A673 (cell line): ENCODE measurements around the gene CXADR. TPM values are rescaled to one million over a fixed set of nuclear protein-coding genes. Genes with fewer than 3 reads are reported as not detected.

Source experiments
- BruUV-seq: library from RNA; stranded (reverse); fragments of 400-500 nt; replicated peaks from 2 replicates; lab custom pipeline; 2021; lab: Mats Ljungman, UMichigan
- CTCF ChIA-PET: fragments of 300-600 bp; sonication (Branson Sonifier 250); formaldehyde crosslinking; loops from one replicate; lab custom pipeline; 2022; ENCODE audit warnings: antibody characterized with exemption; lab: Charles Lee
- POLR2A ChIA-PET: fragments of 300-600 bp; sonication (Branson Sonifier 250); formaldehyde crosslinking; loops from one replicate; lab custom pipeline; 2022; ENCODE audit warnings: antibody characterized with exemption; ENCODE audit not compliant: low non-redundant PET; lab: Charles Lee
- DNase-seq: peaks from one replicate; pipeline ENCODE4 v3.0.0-alpha.2; 2015; ENCODE audit warnings: low spot score
- H3K27ac ChIP-seq: fragments of 200-600 bp; sonication (generic); 2 replicates; pipeline ENCODE4 v1.5.1; 2016; ENCODE audit warnings: mixed run types, low read depth, mild to moderate bottlenecking, mixed read lengths, antibody characterized with exemption, low read length; ENCODE audit not compliant: poor library complexity, severe bottlenecking
- H3K27me3 ChIP-seq: fragments of 200-600 bp; sonication (generic); replicated peaks from 2 replicates; pipeline ENCODE4 v1.6.1; 2017; ENCODE audit warnings: mixed run types, low read depth, mild to moderate bottlenecking, mixed read lengths, antibody characterized with exemption, low read length; ENCODE audit not compliant: insufficient read depth, poor library complexity
- H3K36me3 ChIP-seq: fragments of 200-600 bp; sonication (generic); 2 replicates; pipeline ENCODE4 v1.6.1; 2016; ENCODE audit warnings: mixed run types, mild to moderate bottlenecking, mixed read lengths, antibody characterized with exemption, low read length; ENCODE audit not compliant: insufficient read depth, poor library complexity, severe bottlenecking
- H3K4me1 ChIP-seq: fragments of 200-600 bp; sonication (generic); 2 replicates; pipeline ENCODE4 v1.6.1; 2017; ENCODE audit warnings: mixed run types, mild to moderate bottlenecking, mixed read lengths, antibody characterized with exemption, low read length; ENCODE audit not compliant: insufficient read depth, poor library complexity, severe bottlenecking
- H3K4me3 ChIP-seq: fragments of 200-600 bp; sonication (generic); 2 replicates; pipeline ENCODE4 v1.5.1; 2016; ENCODE audit warnings: low read depth, mixed run types, mild to moderate bottlenecking, mixed read lengths, low read length; ENCODE audit not compliant: poor library complexity, severe bottlenecking
- H3K9me3 ChIP-seq: fragments of 200-600 bp; sonication (generic); 2 replicates; pipeline ENCODE4 v1.6.1; 2016; ENCODE audit warnings: mixed run types, low read depth, mild to moderate bottlenecking, mixed read lengths, antibody characterized with exemption, low read length; ENCODE audit not compliant: poor library complexity, severe bottlenecking
- EZH2 ChIP-seq: fragments of 200-600 bp; sonication (generic); IDR thresholded peaks from 2 replicates; pipeline ENCODE4 v1.6.1; 2017; ENCODE audit warnings: borderline replicate concordance, low read depth, mild to moderate bottlenecking, mixed read lengths, antibody characterized with exemption, low read length; ENCODE audit not compliant: poor library complexity, severe bottlenecking
- intact Hi-C: fragments of 100-400 bp; cut with micrococcal nuclease; formaldehyde crosslinking; loops from one replicate; pipeline ENCODE4 v1.10.0; 2022; ENCODE audit not compliant: unreplicated experiment
- total RNA-seq: library from RNA; stranded (reverse); gene quantifications from 2 replicates; pipeline ENCODE4 v1.2.3, GENCODE V29; 2021
- TF ChIP-seq, protein P1 (sequence below): fragments of 300-800, 200-600 bp; sonication (generic); conservative IDR thresholded peaks from 2 replicates; pipeline ENCODE4 v1.5.1; 2017; ENCODE audit warnings: low read depth, mild to moderate bottlenecking, antibody characterized with exemption, low read length, moderate library complexity, mixed read lengths

CXADR gene
- total RNA-seq, 1 experiment from 2014 or later, result 17.7 TPM

DNA sequence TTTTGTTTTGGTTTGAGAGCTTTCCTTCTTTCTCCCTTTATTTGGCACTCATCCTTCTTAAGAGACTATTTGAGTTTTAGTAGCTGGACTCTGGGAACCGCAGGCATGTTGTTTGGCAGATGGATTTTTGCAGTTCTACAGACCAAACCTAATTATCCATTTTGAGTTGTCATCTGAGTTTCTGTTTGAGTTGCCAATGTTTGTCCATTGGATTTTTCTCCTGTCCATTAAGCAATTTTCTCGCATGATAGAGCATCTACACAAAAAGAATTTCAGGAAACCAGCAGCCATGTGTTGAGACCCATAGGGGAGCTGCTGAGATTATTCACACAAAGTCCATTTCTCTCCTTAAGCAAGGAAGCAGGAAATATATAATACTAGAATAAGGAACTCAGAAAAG lies 17.2 kb upstream of the CXADR start:
- TF ChIP-seq, protein P1, sequence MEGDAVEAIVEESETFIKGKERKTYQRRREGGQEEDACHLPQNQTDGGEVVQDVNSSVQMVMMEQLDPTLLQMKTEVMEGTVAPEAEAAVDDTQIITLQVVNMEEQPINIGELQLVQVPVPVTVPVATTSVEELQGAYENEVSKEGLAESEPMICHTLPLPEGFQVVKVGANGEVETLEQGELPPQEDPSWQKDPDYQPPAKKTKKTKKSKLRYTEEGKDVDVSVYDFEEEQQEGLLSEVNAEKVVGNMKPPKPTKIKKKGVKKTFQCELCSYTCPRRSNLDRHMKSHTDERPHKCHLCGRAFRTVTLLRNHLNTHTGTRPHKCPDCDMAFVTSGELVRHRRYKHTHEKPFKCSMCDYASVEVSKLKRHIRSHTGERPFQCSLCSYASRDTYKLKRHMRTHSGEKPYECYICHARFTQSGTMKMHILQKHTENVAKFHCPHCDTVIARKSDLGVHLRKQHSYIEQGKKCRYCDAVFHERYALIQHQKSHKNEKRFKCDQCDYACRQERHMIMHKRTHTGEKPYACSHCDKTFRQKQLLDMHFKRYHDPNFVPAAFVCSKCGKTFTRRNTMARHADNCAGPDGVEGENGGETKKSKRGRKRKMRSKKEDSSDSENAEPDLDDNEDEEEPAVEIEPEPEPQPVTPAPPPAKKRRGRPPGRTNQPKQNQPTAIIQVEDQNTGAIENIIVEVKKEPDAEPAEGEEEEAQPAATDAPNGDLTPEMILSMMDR, result no peak
- TF ChIP-seq EZH2, result no peak
- H3K4me3 ChIP-seq, result no peak overlapping the region
- no peak for DNase-seq
- no TSS peak for BruUV-seq
- intact Hi-C loops, result no loop called here
- H3K36me3 ChIP-seq, result no peaks in the 10 kb centered on the region
- no peaks in the 10 kb centered on the region for H3K4me1 ChIP-seq
- H3K27me3 ChIP-seq, result no peaks in the 10 kb centered on the region
- ChIA-PET POLR2A (no interaction called here), CTCF (no interaction called here)
- no peaks in the 10 kb centered on the region for H3K9me3 ChIP-seq
- no peak overlapping the region for H3K27ac ChIP-seq

DNA sequence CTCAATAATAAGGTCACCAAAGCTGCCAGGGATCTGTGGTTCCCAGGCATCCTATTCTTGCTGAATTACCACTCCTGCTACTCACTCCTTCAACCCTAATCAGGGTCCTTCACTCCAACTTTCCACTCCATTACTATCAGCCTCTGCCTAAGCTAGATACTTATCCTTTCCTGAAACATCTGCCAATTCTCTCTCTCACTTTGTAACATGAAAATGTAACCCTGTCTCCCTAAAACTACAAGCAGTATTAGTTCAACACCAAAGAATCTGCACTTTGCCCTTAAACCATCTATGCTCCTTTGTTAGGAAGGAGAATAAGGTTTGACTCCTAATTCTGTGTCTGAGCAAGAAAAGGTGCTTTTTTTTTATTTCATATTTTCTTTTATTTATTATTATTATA lies 15.5 kb upstream of the CXADR start:
- H3K27ac ChIP-seq, result no peak overlapping the region
- intact Hi-C loops, result no loop called here
- H3K4me3 ChIP-seq, result no peak overlapping the region
- no peaks in the 10 kb centered on the region for H3K4me1 ChIP-seq
- DNase-seq, result no peak
- no peak for TF ChIP-seq EZH2
- TF ChIP-seq, protein P1, result no peak
- ChIA-PET CTCF (no interaction called here), POLR2A (no interaction called here)
- H3K36me3 ChIP-seq, result no peaks in the 10 kb centered on the region
- no peaks in the 10 kb centered on the region for H3K27me3 ChIP-seq
- BruUV-seq, result no TSS peak
- H3K9me3 ChIP-seq, result no peaks in the 10 kb centered on the region

DNA sequence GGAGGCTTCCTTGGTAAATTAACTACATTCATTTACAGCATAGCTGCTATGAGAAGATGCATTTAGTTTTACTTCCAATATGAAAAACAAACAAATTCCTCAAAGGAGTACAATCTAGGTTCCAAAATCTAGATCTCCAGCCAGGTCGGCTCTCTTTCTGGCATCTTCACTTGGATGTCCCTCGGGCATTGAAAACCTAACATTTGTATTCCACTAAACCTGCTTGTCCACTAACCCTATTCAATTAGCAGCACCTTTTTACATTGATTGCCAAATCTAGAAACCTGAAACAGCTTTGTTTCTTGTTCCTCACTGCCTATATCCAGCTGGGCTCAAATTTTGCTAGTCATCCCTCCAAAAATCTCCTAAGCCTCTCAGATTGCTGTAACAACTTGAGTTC lies 14.3 kb upstream of the CXADR start:
- CTCF ChIA-PET, result no interaction called here
- POLR2A ChIA-PET, result no interaction called here
- intact Hi-C loops, result no loop called here
- Histone ChIP-seq H3K27me3 (no peaks in the 10 kb centered on the region), H3K27ac (no peak overlapping the region), H3K36me3 (no peaks in the 10 kb centered on the region), H3K4me1 (no peaks in the 10 kb centered on the region), H3K4me3 (no peak overlapping the region), H3K9me3 (no peaks in the 10 kb centered on the region)
- BruUV-seq, result no TSS peak
- DNase-seq, result no peak
- TF ChIP-seq, protein P1, result no peak
- no peak for TF ChIP-seq EZH2
